Measurements from ENCODE around the gene GAPVD1. TPM values are rescaled to one million over a fixed set of nuclear protein-coding genes. Genes with fewer than 3 reads are reported as not detected.

GAPVD1 gene
- total RNA-seq, 4 donors from 2014 or later: 43.6 to 80.9 (median 65.6) TPM

- TF ChIP-seq POLR2A (IDR thresholded peaks at IDR 0.05): no peak
- TF ChIP-seq, protein P1, sequence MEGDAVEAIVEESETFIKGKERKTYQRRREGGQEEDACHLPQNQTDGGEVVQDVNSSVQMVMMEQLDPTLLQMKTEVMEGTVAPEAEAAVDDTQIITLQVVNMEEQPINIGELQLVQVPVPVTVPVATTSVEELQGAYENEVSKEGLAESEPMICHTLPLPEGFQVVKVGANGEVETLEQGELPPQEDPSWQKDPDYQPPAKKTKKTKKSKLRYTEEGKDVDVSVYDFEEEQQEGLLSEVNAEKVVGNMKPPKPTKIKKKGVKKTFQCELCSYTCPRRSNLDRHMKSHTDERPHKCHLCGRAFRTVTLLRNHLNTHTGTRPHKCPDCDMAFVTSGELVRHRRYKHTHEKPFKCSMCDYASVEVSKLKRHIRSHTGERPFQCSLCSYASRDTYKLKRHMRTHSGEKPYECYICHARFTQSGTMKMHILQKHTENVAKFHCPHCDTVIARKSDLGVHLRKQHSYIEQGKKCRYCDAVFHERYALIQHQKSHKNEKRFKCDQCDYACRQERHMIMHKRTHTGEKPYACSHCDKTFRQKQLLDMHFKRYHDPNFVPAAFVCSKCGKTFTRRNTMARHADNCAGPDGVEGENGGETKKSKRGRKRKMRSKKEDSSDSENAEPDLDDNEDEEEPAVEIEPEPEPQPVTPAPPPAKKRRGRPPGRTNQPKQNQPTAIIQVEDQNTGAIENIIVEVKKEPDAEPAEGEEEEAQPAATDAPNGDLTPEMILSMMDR (IDR thresholded peaks at IDR 0.05): no peak
- peaks cover 0 to 49% (median 3%) of the 10 kb centered on the region in 3 donors for H3K36me3 ChIP-seq
- no peaks in the 10 kb centered on the region for H3K9me3 ChIP-seq
- H3K4me3 ChIP-seq: peak overlapping the region in 3 of 4 donors; percentile 12 to 98 (median 81)
- H3K4me1 ChIP-seq: peaks cover 5 to 54% (median 17%) of the 10 kb centered on the region in 4 donors
- no peak for DNase-seq
- no peak overlapping the region for H3K27ac ChIP-seq
- no peaks in the 10 kb centered on the region for H3K27me3 ChIP-seq
These were observed 22.6 kb upstream of the GAPVD1 start for GRCh38 chr9:125238915-125239446.

- Histone ChIP-seq H3K4me1 (peaks cover 5 to 54% (median 17%) of the 10 kb centered on the region in 4 donors), H3K27me3 (no peaks in the 10 kb centered on the region), H3K27ac (peak overlapping the region; percentile 93 to 98 (median 96)), H3K36me3 (peaks cover 0 to 47% (median 3%) of the 10 kb centered on the region in 3 donors), H3K9me3 (no peaks in the 10 kb centered on the region), H3K4me3 (peak overlapping the region; percentile 81 to 99 (median 92))
- no peak for TF ChIP-seq POLR2A (IDR thresholded peaks at IDR 0.05)
- TF ChIP-seq, protein P1 (IDR thresholded peaks at IDR 0.05): no peak
- DNase-seq: no peak
These were observed 21.7 kb upstream of the GAPVD1 start for GRCh38 chr9:125239631-125240597.

- no peak for TF ChIP-seq POLR2A (IDR thresholded peaks at IDR 0.05)
- TF ChIP-seq, protein P1 (IDR thresholded peaks at IDR 0.05): no peak
- peaks cover 0 to 40% (median 3%) of the 10 kb centered on the region in 3 donors for H3K36me3 ChIP-seq
- peak in 2 of 3 donors; percentile 68 to 76 for DNase-seq
- no peaks in the 10 kb centered on the region for H3K27me3 ChIP-seq
- peaks cover 5 to 49% (median 17%) of the 10 kb centered on the region in 4 donors for H3K4me1 ChIP-seq
- H3K27ac ChIP-seq: peak overlapping the region; percentile 93 to 98 (median 96)
- no peaks in the 10 kb centered on the region for H3K9me3 ChIP-seq
- peak overlapping the region; percentile 81 to 99 (median 92) for H3K4me3 ChIP-seq
These were observed 21.0 kb upstream of the GAPVD1 start for GRCh38 chr9:125240649-125240999.

GRCh38 chr9:125241000-125241862 is 20.4 kb upstream of the GAPVD1 start, which contains the start of gene HSPA5:
Gene HSPA5 (minus strand): TSS chr9:125241343. CDS start chr9:125241126, 217 bp downstream.
- DNase-seq: peak; percentile 100

More at GRCh38 chr9:125241000-125241862, 20.4 kb upstream of the GAPVD1 start, which contains the start of gene HSPA5:
- Histone ChIP-seq H3K9me3 (no peaks in the 10 kb centered on the region), H3K27ac (peak within 1 kb of the TSS; percentile 93 to 98 (median 96)), H3K4me3 (peak within 1 kb of the TSS; percentile 81 to 99 (median 92)), H3K27me3 (no peaks in the 10 kb centered on the region), H3K4me1 (peaks cover 5 to 43% (median 17%) of the 10 kb centered on the region in 4 donors), H3K36me3 (peaks cover 0 to 34% (median 2%) of the 10 kb centered on the region in 3 donors)
- TF ChIP-seq POLR2A (IDR thresholded peaks at IDR 0.05): peak; percentile 97
- TF ChIP-seq, protein P1 (IDR thresholded peaks at IDR 0.05): peak in 1 of 6 experiments; percentile 26
